SKM-1 treated with dmso at 0.1 percent for 144 hours (cell line): ENCODE measurements around the gene CSNK1G1.
"Not testable (repeated sequence)": the region's sequence is repeated elsewhere in the genome, so short reads cannot be mapped to it uniquely, and the experiment has no call there.

Source experiments
- DNase-seq: peaks from one replicate; lab custom pipeline; 2025; ENCODE audit not compliant: unreplicated experiment; lab: John Stamatoyannopoulos, UW

The CSNK1G1 gene

DNA sequence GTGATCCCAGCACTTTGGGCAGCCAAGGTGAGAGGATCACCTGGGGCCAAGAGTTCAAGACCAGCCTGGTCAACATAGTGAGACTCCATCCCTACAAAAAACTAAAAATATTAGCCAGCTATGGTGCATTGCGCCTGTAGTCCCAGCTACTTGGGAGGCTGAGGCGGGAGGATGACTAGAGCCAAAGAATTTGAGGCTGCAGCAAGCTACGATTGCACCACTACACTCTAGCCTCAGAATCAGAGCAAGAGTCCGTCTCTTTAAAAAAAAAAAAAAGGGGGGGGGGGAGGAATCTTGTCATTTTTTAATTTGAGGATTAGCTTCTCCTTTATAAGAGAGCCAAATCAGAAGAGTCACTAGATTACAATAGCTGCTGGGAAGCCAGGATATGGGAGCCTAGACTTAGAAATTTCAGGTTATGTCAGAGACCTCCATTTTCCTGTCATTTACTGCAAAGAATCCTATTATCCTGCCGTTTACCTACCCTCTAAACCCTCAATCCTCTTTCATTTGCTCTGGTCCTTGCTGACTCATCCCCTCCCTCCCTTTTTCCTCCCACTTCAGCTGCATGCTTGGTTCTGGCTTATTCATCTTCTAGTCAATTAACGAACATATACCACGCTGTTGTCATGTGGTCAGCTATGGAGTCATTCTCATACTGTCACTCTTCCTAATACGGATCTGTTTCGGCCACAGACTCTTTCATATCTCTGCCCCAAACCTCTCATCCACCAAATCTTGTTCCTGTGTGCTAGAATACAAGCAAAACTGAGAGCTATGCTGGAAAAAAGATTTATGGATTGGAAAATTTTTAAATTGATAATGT is 109.4 kb downstream of the CSNK1G1 start:
- no peak for DNase-seq

DNA sequence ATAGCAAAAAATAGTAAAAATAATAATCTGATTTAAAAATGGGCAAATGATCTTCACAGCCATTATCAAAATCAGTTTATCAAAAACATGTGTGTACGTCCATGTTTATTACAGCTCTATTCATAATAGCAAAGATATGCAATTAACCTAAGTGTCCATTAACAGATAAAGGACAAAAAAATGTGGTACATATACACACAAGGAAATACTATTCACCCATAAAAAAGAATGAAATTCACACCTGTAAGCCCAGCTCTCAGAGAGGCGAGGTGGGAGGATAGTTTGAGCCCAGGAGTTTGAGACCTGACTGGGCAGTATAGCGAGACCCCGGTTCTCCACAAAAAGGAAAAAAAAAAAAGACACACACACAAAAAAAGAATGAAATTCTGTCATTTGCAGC is 110.6 kb downstream of the CSNK1G1 start:
- DNase-seq: no peak

DNA sequence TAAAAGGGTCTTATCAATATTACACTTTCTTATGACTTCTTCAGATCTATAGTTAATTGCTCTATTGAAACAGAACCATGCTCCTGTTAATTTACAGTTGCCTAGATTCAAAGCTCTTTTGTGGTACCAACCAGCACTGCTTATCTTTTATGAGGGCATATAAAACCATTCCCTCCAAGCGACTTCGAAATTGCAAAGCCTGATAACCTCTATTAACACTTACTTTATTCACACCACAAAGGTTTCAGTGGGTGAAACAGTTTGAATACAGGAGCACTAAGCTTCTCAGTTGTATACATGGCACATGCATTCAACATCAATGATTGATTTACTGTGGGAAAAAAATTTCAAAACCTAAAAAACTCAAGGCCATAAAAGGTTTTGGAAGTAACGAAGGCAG is 118.3 kb downstream of the CSNK1G1 start:
- no peak for DNase-seq

DNA sequence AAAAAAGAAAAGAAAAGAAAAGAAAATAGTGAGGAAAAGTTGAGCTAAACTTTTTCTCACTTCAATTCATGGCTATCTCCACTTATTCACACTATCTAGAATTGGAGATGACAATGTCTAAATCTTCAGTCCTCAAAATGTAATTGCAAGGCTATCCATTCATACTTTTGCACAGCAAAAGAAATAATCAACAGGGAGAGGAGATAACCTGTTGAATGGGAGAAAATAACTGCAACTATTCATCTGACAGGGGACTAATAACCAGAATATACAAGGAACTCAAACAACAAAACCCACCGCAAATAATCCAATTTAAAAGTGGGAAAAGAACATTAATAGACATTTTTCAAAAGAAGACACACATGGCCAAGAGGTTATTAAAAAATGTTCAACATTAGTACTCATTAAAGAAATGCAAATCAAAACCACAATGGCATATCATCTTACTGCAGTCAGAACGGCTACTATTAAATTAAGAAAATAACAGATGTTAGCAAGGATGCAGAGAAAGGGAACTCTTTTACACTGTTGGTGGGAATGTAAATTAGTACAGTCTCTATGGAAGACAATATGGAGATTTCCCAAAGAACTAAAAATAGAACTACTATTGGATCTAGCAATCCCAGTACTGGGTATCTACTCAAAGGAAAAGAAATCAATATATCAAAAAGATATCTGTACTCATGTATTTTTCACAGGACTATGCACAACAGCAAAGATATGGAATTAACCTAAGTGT is 119.6 kb downstream of the CSNK1G1 start:
- DNase-seq: no peak

DNA sequence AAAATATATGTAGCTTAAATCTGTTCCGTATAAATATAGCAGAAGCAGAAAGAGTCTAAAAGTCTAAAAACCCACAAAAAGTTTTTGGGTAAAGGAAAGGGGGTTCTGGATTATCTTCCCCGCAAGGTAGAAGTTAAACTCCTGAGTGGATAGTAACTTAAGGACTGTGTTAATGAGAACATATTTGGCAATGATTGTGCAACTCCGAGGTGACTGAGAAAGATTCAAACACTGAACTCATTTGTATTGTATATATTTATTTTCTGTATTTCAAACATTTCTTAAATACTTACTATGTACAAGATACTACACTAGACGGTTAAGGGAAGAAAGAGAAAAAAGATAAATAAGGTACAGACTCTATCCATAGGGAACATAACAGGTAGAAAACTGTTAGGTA is 120.4 kb downstream of the CSNK1G1 start:
- DNase-seq: no peak

DNA sequence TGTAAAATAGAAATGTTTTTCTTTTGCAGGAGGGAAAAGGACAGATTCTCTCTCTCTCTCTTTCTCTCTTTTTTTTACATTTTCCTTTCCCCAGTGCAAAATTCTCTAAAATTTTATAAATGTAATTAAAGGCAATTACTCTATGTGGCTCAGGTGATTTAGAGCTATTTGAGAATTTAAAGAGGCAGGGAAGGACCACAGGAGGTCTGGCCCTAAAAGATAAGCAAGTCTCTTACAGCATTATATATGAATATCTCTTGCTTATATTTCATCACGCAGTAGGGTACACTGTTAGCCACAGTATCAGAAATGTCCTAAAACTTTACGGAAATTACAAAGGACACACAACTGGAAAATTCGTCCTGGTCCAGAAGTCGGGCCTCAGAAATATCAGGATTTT is 122.7 kb downstream of the CSNK1G1 start:
- no peak for DNase-seq

DNA sequence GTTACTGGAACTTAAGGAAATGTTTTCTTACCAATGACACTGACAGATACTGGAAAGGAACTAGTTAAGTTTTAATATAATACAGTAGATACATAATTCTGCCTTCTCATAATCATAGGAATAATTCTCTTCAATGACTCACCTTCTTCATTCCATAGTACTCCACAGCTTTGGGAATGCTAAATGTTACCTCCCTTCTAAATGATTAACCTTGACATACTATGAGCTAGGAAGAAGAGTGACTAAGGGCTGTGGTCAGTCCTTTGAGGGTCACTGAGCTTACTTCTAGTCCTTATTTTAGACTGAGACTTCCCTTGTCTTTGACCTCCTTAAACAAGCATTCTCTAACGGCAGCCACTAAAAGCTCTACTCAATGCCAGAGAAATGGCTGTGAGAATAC is 123.6 kb downstream of the CSNK1G1 start:
- DNase-seq: no peak

DNA sequence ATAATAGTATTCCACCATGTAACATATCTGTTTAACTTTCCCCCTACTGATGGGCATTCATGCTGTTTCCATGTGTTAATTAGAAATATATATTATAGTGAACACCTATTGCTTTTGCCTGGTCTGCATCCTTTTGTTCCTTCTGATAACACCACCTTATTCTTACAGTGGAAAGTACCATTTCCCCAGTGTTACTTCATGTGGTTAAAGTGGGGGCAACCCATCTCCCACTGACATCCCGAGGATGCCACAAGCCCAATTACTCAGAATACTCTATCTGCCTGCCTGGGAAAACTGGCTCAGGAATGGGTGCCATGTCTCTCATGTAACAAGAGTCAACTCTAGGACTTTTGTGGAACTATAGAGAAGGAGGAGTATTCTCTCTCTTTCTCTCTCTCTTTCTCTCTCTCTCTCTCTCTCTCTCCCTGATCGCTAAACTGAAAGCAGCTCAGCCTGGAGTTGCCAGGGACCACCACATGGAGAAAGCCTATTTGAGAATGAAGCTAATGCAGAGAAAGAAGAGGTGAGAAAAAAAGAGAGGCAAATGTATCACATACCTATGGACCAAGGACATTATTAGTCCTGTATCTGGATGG is 126.7 kb downstream of the CSNK1G1 start:
- DNase-seq: no peak

DNA sequence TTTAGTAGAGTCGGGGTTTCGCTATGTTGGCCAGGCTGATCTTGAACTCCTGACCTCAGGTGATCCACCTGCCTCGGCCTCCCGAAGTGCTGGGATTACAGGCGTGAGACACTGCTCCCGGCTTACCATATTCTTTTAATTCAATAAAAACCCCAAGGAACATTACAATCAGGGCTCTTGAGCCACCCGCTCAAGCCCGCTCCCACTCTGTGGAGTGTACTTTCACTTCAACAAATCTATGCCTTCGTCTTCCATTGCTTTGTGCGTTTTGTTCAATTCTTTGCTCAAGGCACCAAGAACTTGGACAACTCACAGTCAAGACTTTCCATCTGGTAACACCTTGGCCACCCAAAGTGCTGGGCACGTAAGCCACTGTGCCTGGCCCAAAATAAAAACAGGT is 130.2 kb downstream of the CSNK1G1 start:
- DNase-seq: no peak

DNA sequence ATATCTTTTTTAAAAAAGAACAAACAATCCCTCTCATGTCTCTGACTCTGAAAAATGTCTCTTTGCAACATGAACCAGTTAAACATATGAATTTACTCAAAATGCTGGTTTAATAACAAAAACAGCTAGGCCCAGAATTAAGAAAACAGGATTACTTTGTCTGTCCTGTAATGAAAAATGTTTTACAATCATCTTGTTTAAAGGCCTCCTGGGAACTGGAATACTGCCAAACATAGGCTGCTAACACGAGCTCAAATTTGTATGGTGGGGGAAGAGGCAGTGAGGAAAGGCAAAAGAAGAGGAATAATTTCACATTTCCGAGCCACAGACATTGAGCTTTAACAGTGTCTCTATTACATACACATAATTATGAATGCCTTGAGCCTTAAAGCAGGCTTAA is 131.5 kb downstream of the CSNK1G1 start:
- no peak for DNase-seq

DNA sequence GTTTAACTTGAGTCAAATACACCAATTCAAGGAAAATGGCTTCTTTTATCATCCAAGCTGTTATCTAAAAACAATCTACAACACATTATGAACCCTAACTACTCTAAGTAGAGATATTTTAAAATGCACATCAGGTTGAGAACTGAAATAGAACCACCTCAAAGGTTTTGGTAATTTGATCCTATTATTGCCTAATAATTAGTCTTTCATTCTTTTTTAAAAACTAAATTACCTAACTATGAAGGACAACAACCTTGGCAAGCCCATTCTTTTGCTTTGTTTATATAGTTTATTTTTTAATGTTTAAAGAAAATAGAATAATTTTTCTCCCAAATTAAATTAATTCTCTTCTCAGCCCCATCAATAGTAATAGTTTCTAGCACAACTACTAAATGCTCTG is 132.1 kb downstream of the CSNK1G1 start:
- no peak for DNase-seq

DNA sequence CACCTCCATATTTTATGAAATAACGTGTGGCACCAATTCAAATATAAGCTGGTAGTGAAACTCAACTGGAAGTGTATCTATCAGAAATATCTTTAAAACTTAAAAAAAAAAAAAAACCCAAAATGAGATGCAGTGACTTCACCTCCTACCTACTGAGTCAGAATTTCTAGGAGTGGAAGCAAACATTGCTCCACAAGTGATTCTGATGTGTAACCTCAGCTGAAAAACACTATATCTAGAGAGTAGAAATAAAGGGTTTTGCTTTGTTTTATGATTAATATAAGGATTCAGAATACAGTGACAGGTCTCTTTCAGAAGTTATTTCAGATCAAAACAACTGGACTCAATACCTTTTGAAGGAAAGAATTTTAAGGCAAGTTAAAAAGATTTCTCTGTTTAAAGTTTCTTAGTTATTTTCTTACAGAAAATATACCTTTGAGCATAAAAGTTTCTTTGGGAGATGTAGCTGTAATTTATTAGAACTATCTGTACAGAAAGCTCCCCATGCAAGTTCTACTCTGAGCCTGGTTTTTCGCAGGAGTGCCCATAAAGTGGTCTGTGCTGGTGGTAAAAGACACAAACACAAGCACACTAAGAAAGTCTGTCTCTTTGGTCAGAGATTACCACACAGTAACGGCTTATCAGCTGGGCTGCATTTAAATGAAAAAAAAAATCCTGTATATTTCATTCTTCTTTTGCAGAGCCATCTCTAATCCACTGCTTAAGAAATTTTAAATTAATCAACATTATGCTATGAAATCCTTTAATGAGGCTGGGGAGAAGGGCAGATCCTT is 133.2 kb downstream of the CSNK1G1 start:
- no peak for DNase-seq

DNA sequence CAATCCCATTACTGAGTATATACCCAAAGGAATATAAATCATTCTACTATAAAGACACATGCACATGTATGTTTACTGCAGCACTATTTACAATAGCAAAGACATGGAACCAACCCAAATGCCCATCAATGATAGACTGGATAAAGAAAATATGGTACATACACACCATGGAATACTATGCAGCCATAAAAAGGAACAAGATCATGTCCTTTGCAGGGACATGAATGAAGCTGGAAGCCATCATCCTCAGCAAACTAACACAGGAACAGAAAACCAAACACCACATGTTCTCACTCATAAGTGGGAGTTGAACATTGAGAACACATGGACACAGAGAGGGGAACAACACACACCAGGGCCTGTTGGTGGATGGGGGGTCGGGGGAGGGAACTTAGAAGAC is 134.1 kb downstream of the CSNK1G1 start:
- DNase-seq: not testable (repeated sequence)

DNA sequence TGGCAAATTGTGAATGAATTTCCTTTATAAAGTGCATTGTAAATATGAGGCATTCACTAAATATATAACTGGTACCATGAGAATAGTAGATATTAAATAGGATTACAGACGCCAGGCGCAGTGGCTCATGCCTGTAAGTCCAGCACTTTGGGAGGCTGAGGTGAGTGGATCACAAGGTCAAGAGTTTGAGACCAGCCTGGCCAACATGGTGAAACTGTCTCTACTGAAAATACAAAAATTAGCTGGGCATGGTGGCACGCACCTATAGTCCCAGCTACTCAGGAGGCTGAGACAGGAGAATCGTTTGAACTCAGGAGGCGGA is 138.6 kb downstream of the CSNK1G1 start:
- not testable (repeated sequence) for DNase-seq

DNA sequence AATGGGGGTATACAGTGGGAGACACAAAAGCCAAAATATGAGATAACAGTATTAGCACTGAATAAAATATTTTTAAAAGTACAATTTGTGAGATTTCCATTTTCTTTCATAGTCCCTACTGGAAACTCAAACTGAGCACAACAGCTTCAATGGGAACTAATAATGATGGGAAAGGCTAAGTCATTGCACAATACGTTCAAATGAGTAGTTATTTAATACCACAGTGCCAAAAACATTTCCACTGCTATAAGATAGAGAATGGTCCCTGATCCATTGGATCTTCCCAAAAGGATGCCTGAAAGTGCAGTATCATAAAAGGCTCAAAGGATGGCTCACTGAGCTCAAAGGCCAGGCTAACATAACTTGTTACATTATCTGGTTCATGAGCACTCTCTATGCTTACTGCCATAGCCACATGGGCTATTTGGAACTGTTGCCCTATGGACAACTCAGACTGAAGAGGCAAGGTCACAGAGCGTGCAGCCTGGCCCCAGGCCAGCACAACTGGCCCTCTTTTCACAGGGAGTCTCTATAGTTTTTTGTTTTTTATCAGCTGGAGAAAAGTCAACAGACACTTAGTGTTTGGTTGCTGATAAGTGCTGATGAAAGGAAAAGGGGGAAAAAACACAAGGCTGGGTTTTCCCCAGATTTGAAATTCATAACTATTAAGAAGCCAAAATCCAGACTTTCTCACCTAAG is 139.1 kb downstream of the CSNK1G1 start:
- DNase-seq: no peak

DNA sequence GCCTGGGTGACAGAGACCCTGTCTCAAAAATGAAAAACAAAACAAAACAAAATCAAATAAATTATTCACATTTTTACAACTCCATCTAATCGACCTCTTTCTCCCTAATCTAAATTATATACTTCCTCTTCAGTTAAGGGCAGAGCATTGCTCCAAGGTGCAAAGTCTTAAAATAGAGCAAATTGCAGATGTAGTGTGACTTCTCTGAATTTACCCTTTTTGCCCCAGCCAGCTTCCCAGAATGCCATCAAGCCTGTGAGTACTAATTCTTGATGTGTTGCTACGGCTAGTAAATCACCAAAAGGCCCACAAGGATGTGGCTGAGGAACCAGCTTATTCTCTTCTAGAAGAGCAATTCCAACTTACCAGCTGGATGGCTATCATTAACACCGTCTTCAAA is 139.8 kb downstream of the CSNK1G1 start:
- no peak for DNase-seq

DNA sequence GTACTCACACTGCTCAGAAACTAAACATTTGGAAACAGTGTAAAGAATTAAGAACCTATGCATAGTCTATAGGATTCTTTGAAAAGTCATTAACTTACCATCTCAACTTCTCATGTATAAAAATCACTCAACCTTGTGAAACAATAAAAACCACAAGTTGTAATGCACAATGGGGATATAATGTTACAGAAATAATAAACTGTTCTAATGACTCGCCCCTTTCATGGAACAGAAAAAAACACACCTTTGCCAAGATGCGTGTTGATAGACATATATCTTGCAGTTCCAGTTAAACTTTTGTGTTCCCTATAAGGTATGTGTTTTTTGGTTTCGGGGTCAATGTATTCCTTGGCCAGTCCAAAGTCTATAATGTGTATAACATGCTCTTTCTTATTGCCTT is 142.3 kb downstream of the CSNK1G1 start:
- DNase-seq: no peak

DNA sequence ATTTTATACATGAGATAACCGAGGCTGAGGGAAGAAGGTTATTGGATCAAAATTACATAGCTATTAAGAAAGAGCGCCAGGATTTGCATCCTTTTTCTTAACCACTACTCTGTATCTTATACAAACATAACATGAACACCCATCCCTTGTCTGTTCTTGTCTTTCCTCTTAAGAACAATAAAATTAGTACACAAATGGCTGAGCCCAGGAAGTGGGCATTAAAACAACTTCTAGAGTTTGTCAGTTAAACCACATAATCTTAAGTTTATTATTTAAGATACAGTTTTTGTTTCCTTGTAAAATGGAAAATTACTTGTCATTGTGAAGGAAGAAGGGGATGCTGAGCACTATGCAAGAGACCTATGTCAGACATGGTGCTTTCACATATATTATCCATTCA is 144.3 kb downstream of the CSNK1G1 start:
- DNase-seq: no peak

DNA sequence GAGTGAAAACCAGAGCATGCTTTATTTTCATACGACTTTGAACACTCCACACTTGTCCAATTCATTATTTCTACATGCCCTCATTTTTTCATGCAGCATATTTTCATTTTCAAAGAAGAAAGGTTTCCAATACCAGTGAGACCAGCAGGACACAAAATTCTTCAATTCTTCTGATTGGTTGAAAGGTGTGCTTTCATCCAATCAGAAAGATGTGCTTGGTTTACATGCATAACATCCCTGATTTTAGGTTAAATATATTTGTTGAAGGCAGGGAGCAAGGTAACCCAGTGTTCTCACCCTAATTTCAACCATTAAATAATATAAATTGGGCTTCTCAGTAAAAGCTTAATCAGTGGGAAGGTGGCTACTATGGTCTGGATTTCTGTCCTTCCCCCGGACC is 145.6 kb downstream of the CSNK1G1 start:
- DNase-seq: no peak

DNA sequence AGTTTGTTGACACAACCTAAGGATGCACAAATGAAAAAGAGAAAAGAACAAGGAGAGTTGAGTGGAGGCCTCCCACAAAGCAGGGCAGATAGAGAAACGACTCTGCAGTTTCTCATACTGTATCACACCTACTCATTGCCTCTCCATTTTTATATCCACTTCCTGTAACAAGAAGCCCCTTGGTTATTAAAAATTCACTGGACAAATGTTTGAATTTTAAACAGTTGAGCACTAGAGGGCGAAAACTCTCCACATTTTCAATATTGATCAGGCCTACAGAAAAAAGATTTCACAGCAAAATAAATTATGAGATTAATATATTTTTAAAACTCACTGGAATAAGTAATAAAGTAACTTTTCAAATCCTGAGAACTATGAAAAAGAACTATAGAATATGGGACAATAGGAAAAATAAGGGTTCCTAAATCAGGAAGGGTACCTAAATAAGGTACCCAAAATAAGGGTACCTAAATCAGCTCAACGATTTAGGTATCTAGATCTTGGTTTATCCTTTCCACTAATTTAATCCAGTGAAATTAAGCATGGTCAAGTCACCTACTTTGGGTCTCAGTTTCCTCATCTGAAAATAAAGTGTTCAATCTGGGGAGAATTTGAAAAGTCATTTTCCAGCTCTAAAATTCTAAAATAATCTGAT is 146.2 kb downstream of the CSNK1G1 start:
- no peak for DNase-seq
